GM21786 (cell line): ENCODE results near the gene QRICH2.
"Not testable (repeated sequence)": the region's sequence is repeated elsewhere in the genome, so short reads cannot be mapped to it uniquely, and the experiment has no call there.

Source experiments
- ATAC-seq: cut with Tn5 transposase; IDR thresholded peaks from one replicate; pipeline ENCODE4 v1.9.1; 2021; ENCODE audit not compliant: unreplicated experiment

The QRICH2 gene, protein sequence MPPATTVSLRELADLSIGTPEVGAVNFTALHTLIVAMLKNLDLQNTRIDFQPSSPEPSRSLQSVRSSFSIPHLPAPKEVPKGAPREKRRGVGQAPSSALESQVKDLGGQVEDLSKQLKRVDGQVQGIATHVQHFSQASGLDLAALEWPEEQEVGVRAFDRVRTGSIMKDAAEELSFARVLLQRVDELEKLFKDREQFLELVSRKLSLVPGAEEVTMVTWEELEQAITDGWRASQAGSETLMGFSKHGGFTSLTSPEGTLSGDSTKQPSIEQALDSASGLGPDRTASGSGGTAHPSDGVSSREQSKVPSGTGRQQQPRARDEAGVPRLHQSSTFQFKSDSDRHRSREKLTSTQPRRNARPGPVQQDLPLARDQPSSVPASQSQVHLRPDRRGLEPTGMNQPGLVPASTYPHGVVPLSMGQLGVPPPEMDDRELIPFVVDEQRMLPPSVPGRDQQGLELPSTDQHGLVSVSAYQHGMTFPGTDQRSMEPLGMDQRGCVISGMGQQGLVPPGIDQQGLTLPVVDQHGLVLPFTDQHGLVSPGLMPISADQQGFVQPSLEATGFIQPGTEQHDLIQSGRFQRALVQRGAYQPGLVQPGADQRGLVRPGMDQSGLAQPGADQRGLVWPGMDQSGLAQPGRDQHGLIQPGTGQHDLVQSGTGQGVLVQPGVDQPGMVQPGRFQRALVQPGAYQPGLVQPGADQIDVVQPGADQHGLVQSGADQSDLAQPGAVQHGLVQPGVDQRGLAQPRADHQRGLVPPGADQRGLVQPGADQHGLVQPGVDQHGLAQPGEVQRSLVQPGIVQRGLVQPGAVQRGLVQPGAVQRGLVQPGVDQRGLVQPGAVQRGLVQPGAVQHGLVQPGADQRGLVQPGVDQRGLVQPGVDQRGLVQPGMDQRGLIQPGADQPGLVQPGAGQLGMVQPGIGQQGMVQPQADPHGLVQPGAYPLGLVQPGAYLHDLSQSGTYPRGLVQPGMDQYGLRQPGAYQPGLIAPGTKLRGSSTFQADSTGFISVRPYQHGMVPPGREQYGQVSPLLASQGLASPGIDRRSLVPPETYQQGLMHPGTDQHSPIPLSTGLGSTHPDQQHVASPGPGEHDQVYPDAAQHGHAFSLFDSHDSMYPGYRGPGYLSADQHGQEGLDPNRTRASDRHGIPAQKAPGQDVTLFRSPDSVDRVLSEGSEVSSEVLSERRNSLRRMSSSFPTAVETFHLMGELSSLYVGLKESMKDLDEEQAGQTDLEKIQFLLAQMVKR (N-terminal part only)

DNA sequence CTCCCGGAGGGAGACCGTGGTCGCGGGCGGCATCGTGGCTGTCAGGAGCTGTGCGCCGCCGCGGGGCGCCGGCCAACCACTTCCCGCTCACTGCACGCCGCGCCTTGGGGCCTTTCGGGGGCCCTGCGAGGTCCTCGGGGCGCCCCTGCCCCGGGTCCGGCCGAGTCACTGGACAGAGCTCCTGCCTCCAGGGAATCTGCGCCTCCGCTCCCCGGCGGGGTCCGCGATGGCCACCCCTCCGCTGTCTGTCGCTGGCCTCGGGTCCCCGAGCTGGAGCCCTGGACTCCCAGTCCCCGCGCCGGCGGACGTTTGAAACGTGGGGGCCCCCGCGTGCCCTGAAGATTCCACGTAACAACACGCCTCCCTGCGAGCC, at the start of gene QRICH2:
Gene QRICH2, minus strand, starts transcription at position 311 of the 373 bp plus-strand sequence. Its CDS starts 278 bp downstream, at position 33.
- no peak for ATAC-seq

DNA sequence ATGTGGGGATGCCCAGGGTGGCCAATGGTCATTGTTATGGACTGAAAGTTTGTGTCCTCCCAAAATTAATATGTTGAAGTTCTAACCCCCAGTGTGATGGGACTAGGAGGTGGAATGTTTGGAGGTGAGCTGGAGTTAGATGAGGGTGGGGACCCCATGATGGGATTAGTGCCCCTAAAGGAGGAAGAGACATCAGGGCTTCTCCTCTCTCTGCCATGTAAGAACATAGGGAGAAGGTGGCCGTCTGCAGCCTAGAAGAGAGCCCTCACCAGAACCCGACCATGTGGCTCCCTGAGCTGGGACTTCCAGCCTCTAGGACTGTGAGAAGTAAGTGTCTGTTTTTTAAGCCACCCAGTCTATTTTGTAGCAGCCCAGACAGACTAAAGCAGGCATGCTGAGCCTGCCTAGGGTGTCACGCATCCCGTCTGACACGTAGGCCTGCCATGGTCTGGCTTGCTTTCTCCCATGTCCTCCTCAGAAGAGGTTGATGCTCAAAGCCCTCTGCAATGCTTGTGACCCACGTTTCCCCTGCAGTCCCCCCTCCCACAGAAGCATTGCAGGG, 49.6 kb upstream of the QRICH2 start:
- no peak for ATAC-seq

DNA sequence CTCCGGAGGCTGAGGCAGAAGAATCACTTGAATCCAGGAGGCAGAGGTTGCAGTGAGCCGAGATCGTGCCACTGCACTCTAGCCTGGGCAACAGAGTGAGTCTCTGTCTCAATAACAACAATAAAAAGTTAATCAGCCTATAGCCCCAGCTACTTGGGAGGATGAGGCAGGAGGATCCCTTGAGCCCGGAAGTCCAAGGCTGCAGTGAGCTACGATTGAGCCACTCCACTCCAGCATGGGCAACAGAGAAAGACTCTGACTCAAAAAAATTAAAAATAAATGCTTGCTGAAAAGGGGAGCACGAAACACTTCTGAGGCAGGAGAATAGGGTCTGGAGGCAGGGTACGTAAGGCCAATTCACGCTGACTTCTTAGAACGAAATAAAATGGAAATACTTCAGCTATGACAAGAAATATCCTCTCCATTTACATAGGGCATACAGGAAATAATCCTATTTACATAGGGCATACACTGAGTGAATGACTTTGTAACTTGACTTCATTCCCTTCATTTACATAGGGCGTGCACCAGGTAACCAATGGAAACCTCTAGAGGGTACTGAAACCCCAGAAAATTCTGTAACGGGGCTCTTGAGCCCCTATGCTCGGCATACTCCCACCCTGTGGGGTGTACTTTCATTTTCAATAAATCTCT, 48.9 kb upstream of the QRICH2 start:
- ATAC-seq: no peak

DNA sequence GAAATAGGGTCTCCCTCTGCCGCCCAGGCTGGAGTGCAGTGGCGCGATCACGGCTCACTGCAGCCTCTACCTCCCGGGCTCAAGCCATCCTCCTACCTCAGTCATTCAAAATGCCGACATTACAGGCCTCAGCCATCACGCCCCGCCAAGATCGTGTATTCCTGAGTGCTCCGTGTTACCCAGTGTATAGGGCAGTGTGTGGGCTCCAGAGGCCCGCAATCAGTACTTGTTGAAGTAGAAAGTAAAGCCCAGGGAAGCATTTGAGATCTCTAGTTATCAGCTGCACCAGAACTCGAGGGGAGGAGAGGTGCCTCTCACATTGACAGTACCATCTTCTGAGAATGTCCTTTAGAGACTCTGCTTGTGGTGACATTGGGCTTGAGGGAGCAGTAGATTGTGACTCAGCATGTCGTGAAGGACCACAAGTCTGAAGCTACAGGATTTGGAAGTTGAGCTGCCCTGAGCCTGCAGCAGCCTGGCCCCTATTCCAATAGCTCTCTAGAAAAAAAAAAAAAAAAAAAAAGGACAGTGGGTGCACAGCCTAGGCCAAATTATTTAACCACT, 46.8 kb upstream of the QRICH2 start:
- ATAC-seq: no peak

DNA sequence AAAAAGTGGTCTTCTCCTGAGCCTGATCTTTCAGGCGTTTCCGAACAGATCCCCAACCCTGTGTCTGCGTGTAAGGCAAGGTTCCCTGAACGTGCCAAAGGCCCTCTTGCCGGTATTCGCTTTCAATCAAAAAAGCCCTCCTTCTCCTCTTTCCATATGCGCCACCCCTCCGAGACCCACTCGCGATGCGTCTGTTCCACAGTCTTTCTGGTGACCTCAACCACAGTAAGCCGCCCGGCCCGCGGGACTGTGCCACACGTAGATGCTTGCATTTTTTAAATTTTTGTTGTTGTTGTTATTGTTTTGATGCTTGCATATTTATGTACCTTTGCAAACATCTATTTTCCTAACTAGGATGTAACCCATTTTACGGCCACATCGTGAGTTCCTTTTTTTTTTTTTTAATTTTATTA, 46.2 kb upstream of the QRICH2 start:
- no peak for ATAC-seq

DNA sequence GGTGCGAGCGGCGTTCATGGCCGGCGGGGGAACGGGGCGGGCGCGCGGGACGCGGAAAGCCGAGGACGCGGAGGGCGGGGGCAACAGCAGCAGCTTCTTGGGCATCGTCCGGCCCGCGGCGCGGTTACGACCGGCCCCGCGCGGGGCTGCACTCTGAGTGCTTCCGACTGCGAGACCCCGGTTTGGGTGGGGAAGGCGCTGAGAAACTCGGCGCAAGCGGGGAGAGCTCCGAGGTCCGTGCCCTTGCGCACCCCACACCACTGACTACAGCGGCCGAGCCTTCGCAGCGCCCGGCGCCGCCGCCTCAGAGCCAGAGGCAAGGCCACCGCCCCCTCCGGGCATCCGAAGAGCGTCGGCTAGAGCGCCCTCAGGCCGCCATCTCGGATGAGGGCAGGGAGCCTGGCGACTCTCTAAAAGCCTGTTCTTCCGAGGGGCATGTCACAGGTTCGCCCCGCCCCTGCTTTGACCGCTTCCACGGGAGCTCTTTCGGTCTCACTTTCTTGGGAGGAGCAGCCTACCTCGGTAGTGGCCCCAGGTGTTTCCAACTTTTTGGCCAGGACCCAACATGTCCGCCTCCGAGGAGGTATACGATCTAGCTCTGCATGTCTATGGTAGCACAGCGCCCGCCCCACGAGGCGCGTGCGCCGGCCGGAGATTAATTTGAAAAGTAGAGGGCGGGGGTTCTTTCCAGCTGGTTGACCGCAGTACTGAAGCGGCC, 45.7 kb upstream of the QRICH2 start, which contains the start of gene PRPSAP1:
Gene PRPSAP1, minus strand, starts transcription at position 318 of the 718 bp plus-strand sequence. Its CDS starts 213 bp downstream, at position 105.
- peak; percentile 89 for ATAC-seq

DNA sequence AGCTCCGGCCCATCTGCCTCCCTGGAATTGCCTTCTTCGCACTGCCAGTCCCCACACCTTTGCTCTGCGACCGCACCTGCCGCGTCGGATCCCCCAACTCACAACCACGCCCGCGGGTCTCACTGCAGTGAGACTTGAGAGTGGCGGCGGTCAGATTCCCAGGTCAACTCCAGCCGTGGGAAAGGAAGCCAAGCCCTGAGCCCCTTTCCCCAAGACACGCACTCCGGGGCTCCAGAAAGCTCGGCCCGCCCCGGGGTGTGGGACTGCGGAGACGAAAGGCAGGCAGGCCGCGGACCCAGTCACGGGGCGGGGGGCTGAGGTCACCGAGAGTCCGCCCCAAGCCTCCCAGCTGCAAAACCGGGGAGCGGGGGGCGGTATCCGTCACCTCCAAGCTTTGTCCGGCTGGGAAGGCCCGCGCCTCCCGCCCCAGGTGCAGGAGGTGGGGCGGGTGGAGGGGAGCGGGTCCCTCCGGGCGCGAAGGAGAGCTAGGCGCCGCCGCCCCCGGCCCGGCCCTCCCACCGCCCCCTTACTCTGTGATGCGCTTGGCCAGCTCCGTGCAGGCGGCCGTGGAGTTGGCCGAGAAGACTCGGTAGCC, 45.0 kb upstream of the QRICH2 start:
- no peak for ATAC-seq

DNA sequence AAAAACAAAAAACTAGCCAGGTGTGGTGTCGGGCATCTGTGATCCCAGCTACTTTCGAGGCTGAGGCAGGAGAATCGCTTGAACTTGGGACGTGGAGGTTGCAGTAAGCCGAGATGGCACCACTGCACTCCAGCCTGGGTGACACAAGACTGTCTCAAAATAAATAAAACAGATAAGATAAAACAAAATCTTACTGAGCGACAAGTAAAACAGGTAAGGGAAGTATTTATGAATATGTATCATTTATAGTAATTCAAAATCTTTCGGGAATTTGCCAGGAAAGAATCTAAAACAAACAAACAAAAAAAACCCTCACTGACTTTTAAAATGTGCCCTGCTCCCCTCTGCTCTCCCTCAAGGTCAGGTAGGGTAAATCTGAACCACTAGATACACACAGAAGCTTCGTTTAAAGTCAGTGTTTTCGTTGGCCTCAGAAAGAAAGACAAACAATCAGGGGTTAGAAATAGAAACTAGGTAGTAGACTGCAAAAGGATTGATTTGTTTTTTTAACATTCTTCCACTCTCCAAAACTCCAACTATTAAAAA, 43.5 kb upstream of the QRICH2 start:
- ATAC-seq: no peak

DNA sequence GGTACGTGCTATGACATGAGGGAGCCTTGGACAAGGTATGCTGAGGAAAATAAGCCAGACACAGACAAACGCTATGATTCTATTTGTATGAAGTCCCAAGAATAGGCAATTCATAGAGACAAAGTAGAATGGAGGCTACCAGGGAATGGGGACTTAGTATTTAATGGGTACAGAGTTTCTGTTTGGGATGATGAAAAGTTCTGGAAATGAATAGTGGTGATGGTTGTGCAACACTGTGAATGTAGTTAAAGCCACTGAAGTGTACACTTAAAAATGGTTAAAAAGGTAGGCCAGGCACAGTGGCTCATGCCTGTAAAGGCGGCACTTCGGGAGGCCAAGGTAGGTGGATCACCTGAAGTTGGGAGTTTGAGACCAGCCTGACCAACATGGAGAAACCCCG, 42.4 kb upstream of the QRICH2 start:
- ATAC-seq: no peak

DNA sequence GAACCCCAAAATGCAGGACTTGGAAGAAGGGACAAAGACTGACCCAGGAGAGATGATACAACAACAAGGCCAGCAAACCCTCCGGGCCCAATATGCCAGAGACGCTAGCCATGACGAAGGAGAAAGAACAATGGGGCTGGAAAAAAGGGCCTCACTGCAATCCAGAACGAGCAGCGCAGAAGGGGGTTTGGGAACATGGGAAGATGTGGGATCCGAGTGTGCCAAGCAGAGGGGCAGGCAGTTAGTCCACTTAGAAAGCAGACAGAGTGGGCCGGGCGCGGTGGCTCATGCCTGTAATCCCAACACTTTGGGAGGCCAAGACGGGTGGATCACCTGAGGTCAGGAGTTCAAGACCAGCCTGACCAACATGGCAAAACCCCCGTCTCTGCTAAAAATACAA, 38.9 kb upstream of the QRICH2 start:
- ATAC-seq: not testable (repeated sequence)

DNA sequence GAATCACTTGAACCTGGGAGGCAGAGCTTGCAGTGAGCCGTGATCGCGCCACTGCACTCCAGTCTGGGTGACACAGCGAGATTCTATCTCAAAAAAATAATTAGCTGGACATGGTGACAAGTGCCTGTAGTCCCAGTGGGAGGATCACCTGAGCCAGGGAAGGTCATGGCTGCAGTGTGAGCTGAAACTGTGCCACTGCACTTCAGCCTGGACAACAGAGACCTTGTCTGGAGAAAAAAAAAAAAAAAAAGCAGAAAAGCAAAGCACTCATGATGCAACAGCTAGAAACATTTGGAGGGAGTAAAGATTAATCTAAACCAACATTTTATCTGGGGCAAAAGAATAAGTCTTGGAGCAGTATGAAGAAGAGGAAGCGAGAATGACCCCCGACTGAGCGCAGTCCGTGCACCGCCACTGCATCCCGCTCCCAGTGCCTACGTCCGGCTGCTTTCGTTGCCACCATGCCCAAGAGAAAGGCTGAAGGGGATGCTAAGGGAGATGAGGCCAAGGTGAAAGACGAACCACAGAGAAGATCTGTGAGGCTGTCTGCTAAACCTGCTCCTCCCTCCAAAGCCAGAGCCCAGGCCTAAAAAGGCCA, 37.4 kb upstream of the QRICH2 start:
- ATAC-seq: no peak

DNA sequence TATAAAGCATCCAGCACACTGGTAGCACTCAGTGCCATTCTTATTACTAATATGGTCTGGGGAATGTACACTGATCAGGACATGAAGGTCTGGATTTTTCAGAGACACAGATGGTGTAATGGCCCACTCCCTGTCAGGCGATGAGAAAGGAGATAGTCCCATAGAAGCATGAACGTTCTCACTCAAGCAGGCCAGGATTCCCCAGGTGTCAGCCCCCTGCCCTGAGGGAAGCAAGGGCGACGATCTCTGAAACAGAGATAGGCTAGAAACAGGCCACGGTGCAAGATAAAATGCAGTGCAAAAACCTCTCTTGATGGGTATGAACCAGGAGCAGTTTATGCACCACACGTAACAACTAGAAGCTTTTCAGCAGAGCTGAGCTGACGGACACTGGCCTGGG, 35.0 kb upstream of the QRICH2 start:
- ATAC-seq: no peak

DNA sequence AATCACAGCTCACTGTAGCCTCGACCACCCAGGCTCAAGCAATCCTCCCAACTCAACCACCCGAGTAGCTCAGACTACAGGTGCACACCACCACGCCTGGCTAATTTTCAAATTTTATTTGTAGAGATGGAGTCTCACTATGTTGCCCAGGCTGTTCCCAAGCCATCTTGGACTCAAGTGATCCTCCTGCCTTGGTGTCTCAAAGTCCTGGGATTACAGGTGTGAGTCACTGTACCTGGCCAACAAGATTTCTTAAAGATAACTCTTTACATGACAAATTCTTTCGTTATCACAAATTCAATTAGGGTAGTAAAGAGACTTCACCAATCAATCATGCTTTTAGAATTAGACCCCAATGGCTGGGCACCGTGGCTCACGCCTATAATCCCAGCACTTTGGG, 33.2 kb upstream of the QRICH2 start:
- ATAC-seq: no peak

DNA sequence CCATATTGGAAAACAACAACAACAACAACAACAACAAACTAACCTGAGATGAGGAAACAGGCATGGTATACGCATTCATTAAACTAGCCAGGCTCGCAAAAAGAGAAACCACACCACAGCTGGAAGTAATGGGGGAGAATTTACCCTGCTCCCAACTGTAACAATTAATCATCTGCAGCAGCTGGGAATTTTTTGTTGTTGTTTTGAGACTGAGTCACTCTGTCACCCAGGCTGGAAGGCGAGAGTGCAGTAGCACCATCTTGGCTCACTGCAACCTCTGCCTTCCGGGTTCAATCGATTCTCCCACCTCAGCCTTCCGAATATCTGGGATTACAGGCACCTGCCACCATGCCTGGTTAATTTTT, 29.3 kb upstream of the QRICH2 start:
- no peak for ATAC-seq

DNA sequence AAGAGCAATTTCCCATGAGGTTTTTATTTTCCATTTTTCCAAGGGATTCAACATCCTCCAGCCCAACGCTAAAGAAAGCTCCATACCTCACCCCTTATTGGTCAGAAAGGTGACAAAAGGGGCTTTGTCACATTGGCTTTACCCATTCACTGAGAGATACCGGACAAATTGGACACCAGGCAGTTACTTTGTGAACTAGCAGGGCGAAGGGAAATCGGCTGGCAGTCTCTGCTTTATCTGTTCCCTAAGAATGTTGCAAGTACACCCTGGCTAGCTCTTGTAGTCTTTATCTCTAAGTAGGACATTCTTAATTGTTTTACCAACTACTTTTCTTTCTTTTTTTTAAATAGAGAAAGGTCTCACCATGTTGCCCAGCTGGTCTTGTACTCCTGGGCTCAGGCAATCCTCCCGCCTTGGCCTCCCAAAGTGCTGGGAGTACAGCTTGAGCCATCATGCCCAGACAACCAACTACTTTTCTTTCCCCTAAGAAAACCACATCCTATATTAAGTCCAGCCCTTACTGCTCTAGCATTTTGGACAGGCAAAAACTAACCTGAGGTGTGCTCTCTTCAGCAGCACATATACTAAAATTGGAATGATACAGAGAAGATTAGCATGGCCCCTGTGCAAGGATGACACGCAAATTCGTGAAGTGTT, 28.8 kb upstream of the QRICH2 start:
- ATAC-seq: no peak

DNA sequence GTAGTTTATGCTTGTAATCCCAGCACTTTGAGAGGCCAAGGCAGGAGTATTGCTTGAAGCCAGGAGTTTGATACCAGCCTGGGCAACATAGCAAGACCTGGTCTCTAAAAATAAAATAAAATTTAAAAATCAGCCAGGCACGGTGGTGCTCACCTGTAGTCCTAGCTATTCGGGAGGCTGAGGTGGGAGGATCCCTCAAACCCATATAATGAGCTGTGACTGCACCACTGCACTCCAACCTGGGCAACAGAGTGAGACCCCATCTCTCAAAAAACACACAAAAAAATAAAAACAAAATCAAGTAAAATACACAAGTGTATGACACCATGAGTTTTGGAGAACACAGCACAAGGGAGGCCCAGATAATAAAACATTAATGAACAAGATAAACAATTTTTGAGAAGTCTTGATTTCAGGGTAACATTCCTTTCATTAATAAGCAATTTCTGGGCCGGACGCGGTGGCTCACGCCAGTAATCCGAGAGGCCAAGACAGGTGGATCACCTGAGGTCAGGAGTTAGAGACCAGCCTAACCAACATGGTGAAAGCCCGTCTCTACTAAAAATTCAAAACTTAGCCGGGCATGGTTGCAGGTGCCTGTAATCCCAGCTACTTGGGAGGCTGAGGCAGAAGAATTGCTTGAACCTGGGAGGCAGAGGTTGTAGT, 27.8 kb upstream of the QRICH2 start:
- ATAC-seq: no peak
